Activated B cell treated with CpG ODN at 0.5 μM for 24 hours (primary cell): Measurements from ENCODE around the gene STOX1. TPM values are rescaled to one million over a fixed set of nuclear protein-coding genes. Genes with fewer than 3 reads are reported as not detected.

Source experiments
- ATAC-seq: fragments of 200-7000 bp; cut with Tn5 transposase; one replicate; pipeline ENCODE4 v1.10.0; 2021; ENCODE audit warnings: low read depth, mild to moderate bottlenecking, moderate library complexity
- CTCF ChIA-PET: fragments of 350-600 bp; sonication (Branson Sonifier 250); formaldehyde crosslinking; loops from one replicate; lab custom pipeline; 2021; ENCODE audit warnings: antibody characterized with exemption; lab: Charles Lee
- POLR2A ChIA-PET: fragments of 350-600 bp; sonication (Branson Sonifier 250); formaldehyde crosslinking; loops from one replicate; lab custom pipeline; 2021; ENCODE audit warnings: antibody characterized with exemption; lab: Charles Lee
- DNase-seq: peaks from one replicate; pipeline ENCODE4 v3.0.0; 2022
- H3K27ac Mint-ChIP-seq: one replicate; pipeline ENCODE4 v1.8.0; 2020; ENCODE audit warnings: mixed read lengths
- H3K27me3 Mint-ChIP-seq: one replicate; pipeline ENCODE4 v1.8.0; 2021; ENCODE audit warnings: mixed read lengths
- H3K36me3 Mint-ChIP-seq: one replicate; pipeline ENCODE4 v1.8.0; 2021; ENCODE audit warnings: low read depth, mixed read lengths
- H3K4me1 Mint-ChIP-seq: one replicate; pipeline ENCODE4 v1.8.0; 2021; ENCODE audit warnings: mixed read lengths
- H3K4me3 Mint-ChIP-seq: one replicate; pipeline ENCODE4 v1.8.0; 2020; ENCODE audit warnings: mild to moderate bottlenecking, mixed read lengths
- H3K9me3 Mint-ChIP-seq: one replicate; pipeline ENCODE4 v1.8.0; 2020; ENCODE audit warnings: mixed read lengths
- intact Hi-C: fragments of 100-400 bp; cut with micrococcal nuclease; formaldehyde crosslinking; loops from one replicate; pipeline ENCODE4 v1.15.1; 2024
- total RNA-seq: library from RNA; stranded (reverse); gene quantifications from 2 replicates; pipeline ENCODE4 v1.2.3, GENCODE V29; 2022
- TF ChIP-seq, protein P1 (sequence below): fragments of 200-600 bp; IDR thresholded peaks from one replicate; pipeline ENCODE4 v1.8.0; 2022; ENCODE audit warnings: antibody characterized with exemption, mild to moderate bottlenecking

STOX1 gene
- total RNA-seq, 1 donor from 2014 or later, result 0.16 TPM

DNA sequence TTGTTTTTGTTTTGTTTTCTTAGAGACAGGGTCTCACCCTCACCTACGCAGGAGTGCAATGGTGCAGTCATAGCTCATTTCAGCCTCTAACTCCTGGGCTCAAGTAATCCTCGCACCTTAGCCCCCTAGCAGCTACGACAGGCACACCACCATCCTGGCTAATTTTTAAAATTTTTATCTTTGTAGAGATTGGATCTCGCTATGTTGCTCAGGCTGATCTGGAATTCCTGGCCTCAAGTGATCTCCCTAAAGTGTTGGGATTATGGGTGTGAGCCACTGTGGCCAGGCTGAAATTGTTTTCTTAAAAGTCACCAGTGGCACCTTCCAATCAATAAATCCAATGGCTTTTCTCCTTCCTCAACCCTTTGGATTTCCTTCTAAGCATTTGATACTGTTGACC lies 52.9 kb downstream of the STOX1 start:
- Mint-ChIP-seq H3K27me3 (no peaks in the 10 kb centered on the region), H3K27ac (no peak overlapping the region), H3K4me3 (no peak overlapping the region), H3K9me3 (no peaks in the 10 kb centered on the region), H3K4me1 (no peaks in the 10 kb centered on the region), H3K36me3 (no peaks in the 10 kb centered on the region)
- DNase-seq (no peak), ATAC-seq (no peak)
- ChIA-PET POLR2A (no interaction called here), CTCF (no interaction called here)
- TF ChIP-seq, protein P1, sequence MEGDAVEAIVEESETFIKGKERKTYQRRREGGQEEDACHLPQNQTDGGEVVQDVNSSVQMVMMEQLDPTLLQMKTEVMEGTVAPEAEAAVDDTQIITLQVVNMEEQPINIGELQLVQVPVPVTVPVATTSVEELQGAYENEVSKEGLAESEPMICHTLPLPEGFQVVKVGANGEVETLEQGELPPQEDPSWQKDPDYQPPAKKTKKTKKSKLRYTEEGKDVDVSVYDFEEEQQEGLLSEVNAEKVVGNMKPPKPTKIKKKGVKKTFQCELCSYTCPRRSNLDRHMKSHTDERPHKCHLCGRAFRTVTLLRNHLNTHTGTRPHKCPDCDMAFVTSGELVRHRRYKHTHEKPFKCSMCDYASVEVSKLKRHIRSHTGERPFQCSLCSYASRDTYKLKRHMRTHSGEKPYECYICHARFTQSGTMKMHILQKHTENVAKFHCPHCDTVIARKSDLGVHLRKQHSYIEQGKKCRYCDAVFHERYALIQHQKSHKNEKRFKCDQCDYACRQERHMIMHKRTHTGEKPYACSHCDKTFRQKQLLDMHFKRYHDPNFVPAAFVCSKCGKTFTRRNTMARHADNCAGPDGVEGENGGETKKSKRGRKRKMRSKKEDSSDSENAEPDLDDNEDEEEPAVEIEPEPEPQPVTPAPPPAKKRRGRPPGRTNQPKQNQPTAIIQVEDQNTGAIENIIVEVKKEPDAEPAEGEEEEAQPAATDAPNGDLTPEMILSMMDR, result no peak
- intact Hi-C loops, result no loop called here

DNA sequence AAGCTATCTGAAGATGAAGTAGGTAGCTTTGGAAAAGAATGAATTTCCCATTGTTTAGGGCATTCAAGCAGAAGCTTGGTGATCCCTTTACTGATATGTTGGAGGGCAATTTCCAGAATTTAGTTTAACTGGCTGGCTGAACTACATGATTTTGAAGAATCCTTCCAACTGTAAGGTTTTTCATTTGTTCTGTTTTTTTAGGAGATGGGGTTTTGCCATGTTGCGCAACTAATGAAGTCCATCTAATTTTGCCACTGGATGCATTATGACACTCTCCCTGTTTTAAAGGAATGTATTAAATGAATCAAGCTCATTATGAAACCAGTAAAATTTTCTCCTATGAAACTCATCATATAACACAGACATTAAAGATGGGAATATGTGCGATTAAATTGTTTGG lies 67.7 kb downstream of the STOX1 start:
- ATAC-seq, result no peak
- DNase-seq, result no peak
- Mint-ChIP-seq H3K36me3 (no peaks in the 10 kb centered on the region), H3K27ac (no peak overlapping the region), H3K4me1 (peaks cover 2% of the 10 kb centered on the region), H3K4me3 (no peak overlapping the region), H3K9me3 (no peaks in the 10 kb centered on the region), H3K27me3 (no peaks in the 10 kb centered on the region)
- intact Hi-C loops, result loop anchor here (5.0 kb wide), 1 partner anchor 683 kb away; no protein-coding TSS in a partner anchor
- POLR2A ChIA-PET, result no interaction called here
- CTCF ChIA-PET, result no interaction called here
- TF ChIP-seq, protein P1, result no peak

DNA sequence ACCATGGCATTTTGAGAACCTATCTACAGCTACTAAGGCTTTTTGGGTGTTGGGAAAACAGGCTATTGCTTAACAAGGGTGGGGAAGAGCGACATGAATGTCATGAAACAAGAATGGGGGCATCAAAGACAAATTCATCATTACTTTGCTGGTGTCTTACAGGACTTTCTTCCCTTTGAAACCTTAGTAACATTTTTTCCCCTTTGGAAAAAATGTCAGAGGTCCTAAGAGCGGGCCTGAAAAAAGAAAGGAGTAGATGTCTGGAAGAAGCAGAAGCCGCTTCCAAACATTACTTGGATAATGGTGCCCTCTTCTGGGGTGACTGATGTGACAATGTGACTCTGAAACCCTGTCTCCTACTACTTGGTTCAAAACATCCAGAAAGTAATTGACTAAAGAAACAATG lies 70.0 kb downstream of the STOX1 start:
- H3K36me3 Mint-ChIP-seq, result peaks cover 11% of the 10 kb centered on the region
- no peaks in the 10 kb centered on the region for H3K9me3 Mint-ChIP-seq
- POLR2A ChIA-PET, result interaction anchor here (0.7 kb wide), 1 partner anchor 1532 kb away, joined by 7 read pairs; no protein-coding TSS in a partner anchor
- CTCF ChIA-PET, result no interaction called here
- H3K4me1 Mint-ChIP-seq, result peaks cover 22% of the 10 kb centered on the region
- H3K4me3 Mint-ChIP-seq, result no peak overlapping the region
- no peak overlapping the region for H3K27ac Mint-ChIP-seq
- no peaks in the 10 kb centered on the region for H3K27me3 Mint-ChIP-seq
- DNase-seq (no peak), ATAC-seq (no peak)
- intact Hi-C loops, result loop anchor here (5.0 kb wide), 1 partner anchor 685 kb away; no protein-coding TSS in a partner anchor
- TF ChIP-seq, protein P1, result no peak

DNA sequence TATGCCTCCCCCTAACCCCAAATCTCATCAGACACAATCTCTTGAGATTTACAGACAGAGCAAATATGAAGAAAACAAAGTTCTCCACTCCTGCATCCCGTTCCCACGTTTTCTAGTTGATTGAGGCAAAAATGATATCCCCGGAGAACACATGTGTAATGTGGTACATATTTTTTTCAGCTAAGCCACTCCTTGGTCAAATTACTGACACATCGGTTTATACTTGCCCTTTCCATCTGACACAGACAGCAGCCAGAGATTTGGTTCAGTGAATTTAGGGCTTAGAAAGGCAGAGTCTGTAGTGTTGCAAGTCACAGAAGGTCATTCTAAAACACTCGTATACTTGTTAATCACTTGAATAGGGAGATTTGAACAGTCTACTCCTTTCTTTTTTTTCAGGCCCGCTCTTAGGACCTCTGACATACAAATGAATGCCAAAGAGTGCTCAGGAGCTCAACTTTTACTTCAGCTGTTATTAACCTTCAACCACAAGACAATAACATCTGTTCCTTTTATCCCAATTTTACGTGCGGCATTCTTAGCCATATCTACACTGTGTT lies 71.9 kb downstream of the STOX1 start:
- no peak overlapping the region for H3K4me3 Mint-ChIP-seq
- H3K9me3 Mint-ChIP-seq, result no peaks in the 10 kb centered on the region

More for the DNA sequence above, 71.9 kb downstream of the STOX1 start:
- CTCF ChIA-PET, result no interaction called here
- no peaks in the 10 kb centered on the region for H3K27me3 Mint-ChIP-seq
- intact Hi-C loops, result loop anchor here (5.0 kb wide), 1 partner anchor 687 kb away; no protein-coding TSS in a partner anchor
- TF ChIP-seq, protein P1, result no peak
- H3K27ac Mint-ChIP-seq, result peak overlapping the region; percentile 98
- DNase-seq (no peak), ATAC-seq (no peak)
- peaks cover 12% of the 10 kb centered on the region for H3K36me3 Mint-ChIP-seq
- POLR2A ChIA-PET, result interaction anchor here (0.5 to 0.6 kb wide), 3 partner anchors 12 to 350 kb away, joined by 3 to 6 read pairs (median 4); no protein-coding TSS in a partner anchor
- peaks cover 32% of the 10 kb centered on the region for H3K4me1 Mint-ChIP-seq
